Vagina (tissue), 2 donors: Measurements from ENCODE around the gene SCGB2B2. TPM values are rescaled to one million over a fixed set of nuclear protein-coding genes. Genes with fewer than 3 reads are reported as not detected.

Experiments used
- DNase-seq, 2 donors: peaks; one replicate each; pipeline ENCODE4 v3.0.0-alpha.2; 2017; ENCODE audit errors: extremely low spot score in 2 of 2
- H3K27ac ChIP-seq: fragments of 200-600 bp; sonication (generic); one replicate; pipeline ENCODE4 v1.5.1; 2019
- H3K27me3 ChIP-seq: fragments of 200-600 bp; sonication (generic); one replicate; pipeline ENCODE4 v1.5.1; 2019
- H3K36me3 ChIP-seq, 2 donors: fragments of 200-600 bp; sonication (generic); one replicate each; pipeline ENCODE4 v1.5.1; 2017 to 2019
- H3K4me1 ChIP-seq: fragments of 200-600 bp; sonication (generic); one replicate; pipeline ENCODE4 v1.5.1; 2019
- H3K4me3 ChIP-seq, 2 donors: fragments of 200-600 bp; sonication (generic); 1 replicate in 1 of 2; 2 replicates in 1 of 2; pipeline ENCODE4 v1.5.1; 2016 to 2019
- H3K9me3 ChIP-seq: fragments of 200-600 bp; sonication (generic); one replicate; pipeline ENCODE4 v1.5.1; 2019
- POLR2A ChIP-seq, 2 donors: fragments of 450-650 bp; IDR thresholded peaks; one replicate each; pipeline ENCODE4 v1.6.1; 2017; ENCODE audit warnings: antibody characterized with exemption in 2 of 2, mild to moderate bottlenecking in 2 of 2, moderate library complexity in 2 of 2
- POLR2AphosphoS5 ChIP-seq, 2 donors: sonication (generic); formaldehyde crosslinking; IDR thresholded peaks; one replicate each; pipeline ENCODE4 v1.9.0; 2017; ENCODE audit warnings: antibody characterized with exemption in 2 of 2, mild to moderate bottlenecking in 2 of 2, low read depth in 1 of 2; ENCODE audit not compliant: insufficient read depth in 1 of 2
- intact Hi-C: fragments of 100-400 bp; cut with DNase I; formaldehyde crosslinking; loops from one replicate; pipeline ENCODE4 v1.15.1; 2023
- total RNA-seq: library from RNA; depleted of rRNA; stranded (reverse); fragments of >200 nt; gene quantifications from one replicate; pipeline ENCODE4 v1.2.3, GENCODE V29; 2016
- TF ChIP-seq, protein P1 (sequence below), 3 experiments: fragments of 450-650 bp in 2 of 3; fragments of 200-600 bp in 1 of 3; sonication (generic) in 1 of 3; IDR thresholded peaks; one replicate each; pipeline ENCODE4 v1.5.1; 2017 to 2019; ENCODE audit warnings: antibody characterized with exemption in 3 of 3, mild to moderate bottlenecking in 2 of 3, moderate library complexity in 2 of 3

Gene SCGB2B2
- total RNA-seq, 1 donor from 2014 or later, result 0.49 TPM

DNA sequence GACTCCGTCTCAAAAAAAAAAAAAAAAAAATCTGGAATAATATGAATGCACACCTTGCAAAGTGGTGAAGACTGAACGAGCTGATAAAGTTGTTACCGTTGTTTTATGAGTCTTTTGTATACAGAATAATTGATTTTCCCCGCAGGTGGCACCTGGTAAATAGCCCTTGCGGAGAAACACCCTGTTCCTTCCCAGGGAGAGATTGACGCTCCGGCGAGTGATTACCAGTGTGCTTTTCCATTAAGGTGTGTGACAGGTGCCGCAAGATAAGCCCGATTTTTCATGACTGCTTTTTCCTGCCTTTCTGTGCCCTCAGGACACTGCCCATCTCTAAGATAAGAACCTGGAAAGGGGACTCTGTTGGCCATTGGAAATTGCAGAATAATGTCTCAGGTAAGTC is 1.5 kb upstream of the SCGB2B2 start:
- H3K9me3 ChIP-seq, result peaks cover under 1% of the 10 kb centered on the region
- DNase-seq, result no peak
- H3K4me3 ChIP-seq, result peak overlapping the region; percentile 75 to 85
- peaks cover 14 to 48% of the 10 kb centered on the region in 2 donors for H3K36me3 ChIP-seq
- peaks cover 29% of the 10 kb centered on the region for H3K4me1 ChIP-seq
- TF ChIP-seq, protein P1, sequence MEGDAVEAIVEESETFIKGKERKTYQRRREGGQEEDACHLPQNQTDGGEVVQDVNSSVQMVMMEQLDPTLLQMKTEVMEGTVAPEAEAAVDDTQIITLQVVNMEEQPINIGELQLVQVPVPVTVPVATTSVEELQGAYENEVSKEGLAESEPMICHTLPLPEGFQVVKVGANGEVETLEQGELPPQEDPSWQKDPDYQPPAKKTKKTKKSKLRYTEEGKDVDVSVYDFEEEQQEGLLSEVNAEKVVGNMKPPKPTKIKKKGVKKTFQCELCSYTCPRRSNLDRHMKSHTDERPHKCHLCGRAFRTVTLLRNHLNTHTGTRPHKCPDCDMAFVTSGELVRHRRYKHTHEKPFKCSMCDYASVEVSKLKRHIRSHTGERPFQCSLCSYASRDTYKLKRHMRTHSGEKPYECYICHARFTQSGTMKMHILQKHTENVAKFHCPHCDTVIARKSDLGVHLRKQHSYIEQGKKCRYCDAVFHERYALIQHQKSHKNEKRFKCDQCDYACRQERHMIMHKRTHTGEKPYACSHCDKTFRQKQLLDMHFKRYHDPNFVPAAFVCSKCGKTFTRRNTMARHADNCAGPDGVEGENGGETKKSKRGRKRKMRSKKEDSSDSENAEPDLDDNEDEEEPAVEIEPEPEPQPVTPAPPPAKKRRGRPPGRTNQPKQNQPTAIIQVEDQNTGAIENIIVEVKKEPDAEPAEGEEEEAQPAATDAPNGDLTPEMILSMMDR (IDR thresholded peaks at IDR 0.05), result no peak
- TF ChIP-seq POLR2AphosphoS5 (IDR thresholded peaks at IDR 0.05; ENCODE audit: insufficient read depth in 1 of 2, low read depth in 1 of 2), result no peak
- no peak for TF ChIP-seq POLR2A (IDR thresholded peaks at IDR 0.05)
- intact Hi-C loops, result loop anchor here (2.0 to 10.0 kb wide), 2 partner anchors 54 to 1466 kb away; partner anchors contain the start of gene CAPNS1
- H3K27ac ChIP-seq, result no peak overlapping the region
- no peaks in the 10 kb centered on the region for H3K27me3 ChIP-seq

DNA sequence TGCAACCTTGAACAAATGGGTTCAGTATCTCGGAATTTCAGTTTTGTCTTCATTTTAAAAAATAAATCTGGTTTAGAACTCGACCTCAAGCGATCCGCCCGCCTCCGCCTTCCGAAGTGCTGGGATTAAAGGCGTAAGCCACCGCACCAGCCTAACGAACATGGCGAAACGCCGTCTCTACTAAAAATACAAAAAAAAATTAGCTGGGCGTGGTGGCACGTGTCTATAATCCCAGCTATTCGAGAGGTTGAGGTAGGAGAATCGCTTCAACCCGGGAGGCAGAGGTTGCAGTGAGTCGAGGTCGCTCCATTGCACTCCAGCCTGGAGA is 1.1 kb upstream of the SCGB2B2 start:
- H3K36me3 ChIP-seq, result peaks cover 12 to 44% of the 10 kb centered on the region in 2 donors
- no peak for DNase-seq
- no peaks in the 10 kb centered on the region for H3K27me3 ChIP-seq
- peaks cover 29% of the 10 kb centered on the region for H3K4me1 ChIP-seq
- H3K4me3 ChIP-seq, result peak overlapping the region; percentile 75 to 85
- no peaks in the 10 kb centered on the region for H3K9me3 ChIP-seq
- intact Hi-C loops, result loop anchor here (2.0 to 10.0 kb wide), 2 partner anchors 55 to 1467 kb away; partner anchors contain the start of gene CAPNS1
- TF ChIP-seq POLR2AphosphoS5 (IDR thresholded peaks at IDR 0.05; ENCODE audit: insufficient read depth in 1 of 2, low read depth in 1 of 2) (no peak), POLR2A (IDR thresholded peaks at IDR 0.05) (no peak)
- TF ChIP-seq, protein P1 (IDR thresholded peaks at IDR 0.05), result no peak
- peak overlapping the region; percentile 93 for H3K27ac ChIP-seq

- peak in 1 of 2 donors; percentile 98 for DNase-seq
These were observed 576 bp upstream of the SCGB2B2 start, which contains the start of gene ZNF302 for GRCh38 chr19:34677386-34678084. Gene ZNF302, plus strand, starts transcription at chr19:34677678. Its CDS starts 1,127 bp downstream, at chr19:34678805.

DNA sequence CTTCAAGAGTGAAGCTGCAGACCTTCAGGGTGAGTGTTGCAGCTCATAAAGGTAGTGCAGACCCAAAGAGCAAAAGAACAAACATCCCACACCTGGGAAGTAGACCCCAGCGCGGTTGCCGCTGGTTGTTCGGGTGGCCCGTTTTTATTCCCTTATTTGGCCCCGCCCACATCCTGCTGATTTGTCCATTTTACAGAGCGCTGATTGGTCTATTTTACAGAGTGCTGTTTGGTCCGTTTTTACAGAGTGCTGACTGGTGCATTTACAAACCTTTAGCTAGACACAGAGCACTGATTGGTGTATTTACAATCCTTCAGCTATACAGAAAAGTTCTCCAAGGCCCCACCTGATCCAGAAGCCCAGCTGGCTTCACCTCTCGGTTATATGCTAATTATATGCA is 1.0 kb downstream of the SCGB2B2 start:
- peaks cover 29% of the 10 kb centered on the region for H3K4me1 ChIP-seq
- intact Hi-C loops, result loop anchor here (10.0 kb wide), 1 partner anchor 1469 kb away; the partner anchor contains the start of gene CAPNS1
- TF ChIP-seq POLR2A (IDR thresholded peaks at IDR 0.05) (no peak), POLR2AphosphoS5 (IDR thresholded peaks at IDR 0.05; ENCODE audit: insufficient read depth in 1 of 2, low read depth in 1 of 2) (no peak)
- TF ChIP-seq, protein P1 (IDR thresholded peaks at IDR 0.05), result no peak
- no peak overlapping the region for H3K4me3 ChIP-seq
- H3K9me3 ChIP-seq, result no peaks in the 10 kb centered on the region
- DNase-seq, result no peak
- no peaks in the 10 kb centered on the region for H3K27me3 ChIP-seq
- H3K36me3 ChIP-seq, result peaks cover 1 to 23% of the 10 kb centered on the region in 2 donors
- H3K27ac ChIP-seq, result no peak overlapping the region

More at GRCh38 chr19:34677386-34678084, 576 bp upstream of the SCGB2B2 start, which contains the start of gene ZNF302:
- H3K9me3 ChIP-seq, result no peaks in the 10 kb centered on the region
- intact Hi-C loops, result loop anchor here (2.0 to 10.0 kb wide), 2 partner anchors 55 to 1467 kb away; partner anchors contain the start of gene CAPNS1
- H3K36me3 ChIP-seq, result peaks cover 8 to 39% of the 10 kb centered on the region in 2 donors
- no peaks in the 10 kb centered on the region for H3K27me3 ChIP-seq
- H3K4me3 ChIP-seq, result peak within 1 kb of the TSS; percentile 75 to 85
- H3K27ac ChIP-seq, result peak within 1 kb of the TSS; percentile 93
- H3K4me1 ChIP-seq, result peaks cover 29% of the 10 kb centered on the region
- TF ChIP-seq POLR2AphosphoS5 (IDR thresholded peaks at IDR 0.05; ENCODE audit: insufficient read depth in 1 of 2, low read depth in 1 of 2) (peak; percentile 96 to 97), POLR2A (IDR thresholded peaks at IDR 0.05) (peak in 1 of 2 donors; percentile 21)
- TF ChIP-seq, protein P1 (IDR thresholded peaks at IDR 0.05), result peak in 1 of 3 experiments; percentile 8
